Muscle of back (tissue), 11 donors: ENCODE data around the gene KLK10. TPM values are rescaled to one million over a fixed set of nuclear protein-coding genes. Genes with fewer than 3 reads are reported as not detected.
A peak's percentile ranks its signal among the peaks of the same experiment; 100 is the strongest.

Experiments
- DNase-seq, 3 donors: peaks; one replicate each; pipeline versions ENCODE4 v3.0.0 to v3.0.0-alpha.2; 2013
- polyA plus RNA-seq, 10 donors: library from polyadenylated mRNA; unstranded; fragments of 120-200 nt; gene quantifications; one replicate each; pipeline ENCODE4 v1.2.1, GENCODE V29; 2013; ENCODE audit not compliant: insufficient read length in 10 of 10

Gene KLK10
- polyA plus RNA-seq, 10 donors = 0.10 to 0.84 (median 0.14) TPM; not detected in 3

- no peak for DNase-seq
Measured at GRCh38 chr19:51026554-51026831, 7.0 kb upstream of the KLK10 start, which contains the start of gene KLK11. TSS of gene KLK11 (minus strand) at chr19:51026616. CDS start at chr19:51025631, 985 bp downstream.

GRCh38 chr19:51025809-51026553 is 6.5 kb upstream of the KLK10 start:
- DNase-seq = no peak

- no peak for DNase-seq
Measured at GRCh38 chr19:51025401-51025800, 5.9 kb upstream of the KLK10 start.

GRCh38 chr19:51024924-51025323 is 5.4 kb upstream of the KLK10 start:
- DNase-seq = no peak

- DNase-seq = no peak
Measured at GRCh38 chr19:51023946-51024345, 4.4 kb upstream of the KLK10 start.

- DNase-seq = no peak
Measured at GRCh38 chr19:51022526-51022925, 3.0 kb upstream of the KLK10 start.

GRCh38 chr19:51020988-51021651 is 1.6 kb upstream of the KLK10 start:
- peak; percentile 14 to 52 (median 16) for DNase-seq

- DNase-seq = no peak
Measured at GRCh38 chr19:51018745-51019543, 565 bp downstream of the KLK10 start.

- peak in 1 of 3 donors; percentile 67 for DNase-seq
Measured at GRCh38 chr19:51016798-51017683, 2.5 kb downstream of the KLK10 start.

- DNase-seq = no peak
Measured at GRCh38 chr19:51015691-51016267, 3.7 kb downstream of the KLK10 start.

GRCh38 chr19:51014242-51014641 is 5.3 kb downstream of the KLK10 start:
- DNase-seq = no peak

GRCh38 chr19:51012661-51013190 is 6.8 kb downstream of the KLK10 start:
- no peak for DNase-seq

GRCh38 chr19:51010066-51010795 is 9.3 kb downstream of the KLK10 start:
- DNase-seq = no peak

GRCh38 chr19:51009061-51009891 is 10.2 kb downstream of the KLK10 start:
- DNase-seq = no peak

GRCh38 chr19:51007488-51007887 is 12.0 kb downstream of the KLK10 start:
- DNase-seq = no peak

- DNase-seq = no peak
Measured at GRCh38 chr19:51006406-51006805, 13.1 kb downstream of the KLK10 start.

GRCh38 chr19:51005248-51005647 is 14.3 kb downstream of the KLK10 start:
- DNase-seq = no peak

GRCh38 chr19:51003316-51003715 is 16.2 kb downstream of the KLK10 start:
- no peak for DNase-seq
